Ishikawa (cell line): ENCODE measurements around the gene HS3ST6.

ENCODE experiments used
- RAD21 ChIP-seq: IDR thresholded peaks from 2 replicates; pipeline ENCODE4 v1.6.1; 2012; ENCODE audit warnings: low read depth
- TEAD4 ChIP-seq: IDR thresholded peaks from 2 replicates; pipeline ENCODE4 v1.6.1; 2012
- YY1 ChIP-seq: IDR thresholded peaks from 2 replicates; pipeline ENCODE4 v1.6.1; 2012; ENCODE audit warnings: low read depth
- TF ChIP-seq, protein P1 (sequence below): IDR thresholded peaks from 2 replicates; pipeline ENCODE4 v1.6.1; 2012; ENCODE audit warnings: low read depth, mild to moderate bottlenecking

DNA sequence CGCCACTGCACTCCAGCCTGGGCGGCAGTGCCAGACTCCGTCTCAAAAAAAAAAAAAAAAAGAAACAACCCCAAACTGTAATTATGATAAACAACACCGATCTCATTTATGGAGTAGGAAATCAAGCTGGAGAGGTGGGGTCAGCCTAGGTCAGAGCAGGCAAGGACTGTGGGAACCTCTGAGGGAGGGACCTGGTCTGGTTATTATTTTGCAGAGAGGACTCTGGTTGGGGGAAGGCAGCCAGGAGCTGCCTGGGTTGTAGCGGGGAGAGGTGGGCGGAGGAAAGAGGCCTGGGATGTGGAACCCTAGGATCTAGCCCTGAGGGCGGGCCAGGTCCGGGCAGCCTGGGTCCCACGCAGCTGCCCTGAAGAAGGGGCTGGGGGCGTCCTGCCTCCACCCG, 10.9 kb upstream of the HS3ST6 start:
- TF ChIP-seq RAD21 (no peak), TEAD4 (no peak), YY1 (no peak)
- TF ChIP-seq, protein P1, sequence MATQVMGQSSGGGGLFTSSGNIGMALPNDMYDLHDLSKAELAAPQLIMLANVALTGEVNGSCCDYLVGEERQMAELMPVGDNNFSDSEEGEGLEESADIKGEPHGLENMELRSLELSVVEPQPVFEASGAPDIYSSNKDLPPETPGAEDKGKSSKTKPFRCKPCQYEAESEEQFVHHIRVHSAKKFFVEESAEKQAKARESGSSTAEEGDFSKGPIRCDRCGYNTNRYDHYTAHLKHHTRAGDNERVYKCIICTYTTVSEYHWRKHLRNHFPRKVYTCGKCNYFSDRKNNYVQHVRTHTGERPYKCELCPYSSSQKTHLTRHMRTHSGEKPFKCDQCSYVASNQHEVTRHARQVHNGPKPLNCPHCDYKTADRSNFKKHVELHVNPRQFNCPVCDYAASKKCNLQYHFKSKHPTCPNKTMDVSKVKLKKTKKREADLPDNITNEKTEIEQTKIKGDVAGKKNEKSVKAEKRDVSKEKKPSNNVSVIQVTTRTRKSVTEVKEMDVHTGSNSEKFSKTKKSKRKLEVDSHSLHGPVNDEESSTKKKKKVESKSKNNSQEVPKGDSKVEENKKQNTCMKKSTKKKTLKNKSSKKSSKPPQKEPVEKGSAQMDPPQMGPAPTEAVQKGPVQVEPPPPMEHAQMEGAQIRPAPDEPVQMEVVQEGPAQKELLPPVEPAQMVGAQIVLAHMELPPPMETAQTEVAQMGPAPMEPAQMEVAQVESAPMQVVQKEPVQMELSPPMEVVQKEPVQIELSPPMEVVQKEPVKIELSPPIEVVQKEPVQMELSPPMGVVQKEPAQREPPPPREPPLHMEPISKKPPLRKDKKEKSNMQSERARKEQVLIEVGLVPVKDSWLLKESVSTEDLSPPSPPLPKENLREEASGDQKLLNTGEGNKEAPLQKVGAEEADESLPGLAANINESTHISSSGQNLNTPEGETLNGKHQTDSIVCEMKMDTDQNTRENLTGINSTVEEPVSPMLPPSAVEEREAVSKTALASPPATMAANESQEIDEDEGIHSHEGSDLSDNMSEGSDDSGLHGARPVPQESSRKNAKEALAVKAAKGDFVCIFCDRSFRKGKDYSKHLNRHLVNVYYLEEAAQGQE: no peak
